Measurements from ENCODE around the gene SRBD1. TPM values are rescaled to one million over a fixed set of nuclear protein-coding genes. Genes with fewer than 3 reads are reported as not detected.
A peak's percentile ranks its signal among the peaks of the same experiment; 100 is the strongest.

The SRBD1 gene
- total RNA-seq, 1 experiment from 2014 or later = 22.8 TPM

GRCh38 chr2:45532181-45532580, 78.9 kb downstream of the SRBD1 start:
- no peak for ATAC-seq
- H3K9me3 Mint-ChIP-seq = no peaks in the 10 kb centered on the region
- TF ChIP-seq AFF4 (CRISPR knock-in tag; IDR thresholded peaks at IDR 0.05; ENCODE audit: borderline replicate concordance) (no peak), JUN (CRISPR knock-in tag; IDR thresholded peaks at IDR 0.05) (no peak), SMAD3 (CRISPR knock-in tag; IDR thresholded peaks at IDR 0.05; ENCODE audit: borderline replicate concordance) (no peak), MXD4 (CRISPR knock-in tag; IDR thresholded peaks at IDR 0.05; ENCODE audit: borderline replicate concordance) (no peak), ATF1 (CRISPR knock-in tag; IDR thresholded peaks at IDR 0.05) (no peak), MAX (CRISPR knock-in tag; IDR thresholded peaks at IDR 0.05) (no peak), MYBL2 (CRISPR knock-in tag; IDR thresholded peaks at IDR 0.05) (no peak), ZNF396 (CRISPR knock-in tag; IDR thresholded peaks at IDR 0.05; ENCODE audit: borderline replicate concordance) (no peak), ZNF317 (CRISPR knock-in tag; IDR thresholded peaks at IDR 0.05; ENCODE audit: borderline replicate concordance, low read depth) (no peak), FOXJ3 (CRISPR knock-in tag; IDR thresholded peaks at IDR 0.05; ENCODE audit: borderline replicate concordance) (no peak), TEAD4 (CRISPR knock-in tag; IDR thresholded peaks at IDR 0.05) (no peak), GABPB1 (CRISPR knock-in tag; IDR thresholded peaks at IDR 0.05) (no peak), NR1H2 (CRISPR knock-in tag; IDR thresholded peaks at IDR 0.05) (no peak), TP53 (CRISPR knock-in tag; IDR thresholded peaks at IDR 0.05) (no peak), JAZF1 (CRISPR knock-in tag; IDR thresholded peaks at IDR 0.05) (no peak)
- TF ChIP-seq, protein P1, sequence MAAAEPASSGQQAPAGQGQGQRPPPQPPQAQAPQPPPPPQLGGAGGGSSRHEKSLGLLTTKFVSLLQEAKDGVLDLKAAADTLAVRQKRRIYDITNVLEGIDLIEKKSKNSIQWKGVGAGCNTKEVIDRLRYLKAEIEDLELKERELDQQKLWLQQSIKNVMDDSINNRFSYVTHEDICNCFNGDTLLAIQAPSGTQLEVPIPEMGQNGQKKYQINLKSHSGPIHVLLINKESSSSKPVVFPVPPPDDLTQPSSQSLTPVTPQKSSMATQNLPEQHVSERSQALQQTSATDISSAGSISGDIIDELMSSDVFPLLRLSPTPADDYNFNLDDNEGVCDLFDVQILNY (CRISPR knock-in tag; IDR thresholded peaks at IDR 0.05) = no peak
- TF ChIP-seq, protein P2, sequence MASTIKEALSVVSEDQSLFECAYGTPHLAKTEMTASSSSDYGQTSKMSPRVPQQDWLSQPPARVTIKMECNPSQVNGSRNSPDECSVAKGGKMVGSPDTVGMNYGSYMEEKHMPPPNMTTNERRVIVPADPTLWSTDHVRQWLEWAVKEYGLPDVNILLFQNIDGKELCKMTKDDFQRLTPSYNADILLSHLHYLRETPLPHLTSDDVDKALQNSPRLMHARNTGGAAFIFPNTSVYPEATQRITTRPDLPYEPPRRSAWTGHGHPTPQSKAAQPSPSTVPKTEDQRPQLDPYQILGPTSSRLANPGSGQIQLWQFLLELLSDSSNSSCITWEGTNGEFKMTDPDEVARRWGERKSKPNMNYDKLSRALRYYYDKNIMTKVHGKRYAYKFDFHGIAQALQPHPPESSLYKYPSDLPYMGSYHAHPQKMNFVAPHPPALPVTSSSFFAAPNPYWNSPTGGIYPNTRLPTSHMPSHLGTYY (CRISPR knock-in tag; IDR thresholded peaks at IDR 0.05) = no peak
- TF ChIP-seq, protein P3, sequence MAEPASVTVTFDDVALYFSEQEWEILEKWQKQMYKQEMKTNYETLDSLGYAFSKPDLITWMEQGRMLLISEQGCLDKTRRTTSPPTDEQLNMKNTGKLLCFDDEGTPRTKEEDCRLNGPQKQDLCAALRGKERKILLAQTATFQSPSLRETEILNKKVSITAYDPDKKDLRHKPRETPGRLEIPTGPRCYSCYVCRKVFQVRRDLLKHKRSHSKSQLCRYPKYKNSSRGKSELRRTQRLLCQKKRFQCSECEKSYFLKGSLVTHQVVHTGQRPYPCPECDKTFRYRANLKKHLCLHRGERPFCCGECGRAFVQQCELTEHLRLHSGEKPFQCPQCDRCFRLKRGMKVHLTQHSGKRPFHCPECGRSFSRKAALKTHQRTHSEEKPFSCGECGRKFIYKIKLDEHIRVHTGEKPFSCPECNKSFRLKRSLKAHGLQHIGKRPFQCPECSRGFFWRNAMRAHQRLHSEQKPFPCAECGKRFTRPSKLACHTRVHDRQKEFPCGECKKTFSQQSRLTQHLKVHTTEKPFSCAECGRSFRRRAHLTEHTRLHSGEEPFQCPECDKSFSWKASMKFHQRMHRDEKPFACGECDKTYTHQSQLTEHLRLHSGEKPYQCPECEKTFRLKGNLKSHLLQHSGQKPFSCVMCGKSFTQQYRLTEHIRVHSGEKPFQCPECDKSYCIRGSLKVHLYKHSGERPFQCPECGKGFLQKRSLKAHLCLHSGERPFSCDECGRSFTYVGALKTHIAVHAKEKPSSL (CRISPR knock-in tag; conservative IDR thresholded peaks at IDR 0.05) = no peak
- TF ChIP-seq, protein P4, sequence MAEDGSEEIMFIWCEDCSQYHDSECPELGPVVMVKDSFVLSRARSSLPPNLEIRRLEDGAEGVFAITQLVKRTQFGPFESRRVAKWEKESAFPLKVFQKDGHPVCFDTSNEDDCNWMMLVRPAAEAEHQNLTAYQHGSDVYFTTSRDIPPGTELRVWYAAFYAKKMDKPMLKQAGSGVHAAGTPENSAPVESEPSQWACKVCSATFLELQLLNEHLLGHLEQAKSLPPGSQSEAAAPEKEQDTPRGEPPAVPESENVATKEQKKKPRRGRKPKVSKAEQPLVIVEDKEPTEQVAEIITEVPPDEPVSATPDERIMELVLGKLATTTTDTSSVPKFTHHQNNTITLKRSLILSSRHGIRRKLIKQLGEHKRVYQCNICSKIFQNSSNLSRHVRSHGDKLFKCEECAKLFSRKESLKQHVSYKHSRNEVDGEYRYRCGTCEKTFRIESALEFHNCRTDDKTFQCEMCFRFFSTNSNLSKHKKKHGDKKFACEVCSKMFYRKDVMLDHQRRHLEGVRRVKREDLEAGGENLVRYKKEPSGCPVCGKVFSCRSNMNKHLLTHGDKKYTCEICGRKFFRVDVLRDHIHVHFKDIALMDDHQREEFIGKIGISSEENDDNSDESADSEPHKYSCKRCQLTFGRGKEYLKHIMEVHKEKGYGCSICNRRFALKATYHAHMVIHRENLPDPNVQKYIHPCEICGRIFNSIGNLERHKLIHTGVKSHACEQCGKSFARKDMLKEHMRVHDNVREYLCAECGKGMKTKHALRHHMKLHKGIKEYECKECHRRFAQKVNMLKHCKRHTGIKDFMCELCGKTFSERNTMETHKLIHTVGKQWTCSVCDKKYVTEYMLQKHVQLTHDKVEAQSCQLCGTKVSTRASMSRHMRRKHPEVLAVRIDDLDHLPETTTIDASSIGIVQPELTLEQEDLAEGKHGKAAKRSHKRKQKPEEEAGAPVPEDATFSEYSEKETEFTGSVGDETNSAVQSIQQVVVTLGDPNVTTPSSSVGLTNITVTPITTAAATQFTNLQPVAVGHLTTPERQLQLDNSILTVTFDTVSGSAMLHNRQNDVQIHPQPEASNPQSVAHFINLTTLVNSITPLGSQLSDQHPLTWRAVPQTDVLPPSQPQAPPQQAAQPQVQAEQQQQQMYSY (CRISPR knock-in tag; IDR thresholded peaks at IDR 0.05) = no peak
- no peak for DNase-seq (ENCODE audit: low spot score)
- H3K4me3 Mint-ChIP-seq = no peak overlapping the region
- H3K4me1 Mint-ChIP-seq = no peaks in the 10 kb centered on the region
- no peaks in the 10 kb centered on the region for H3K27me3 Mint-ChIP-seq (ENCODE audit: low read depth)
- ChIA-PET CTCF (no interaction called here), POLR2A (no interaction called here)
- H3K36me3 Mint-ChIP-seq = no peaks in the 10 kb centered on the region
- peak overlapping the region; percentile 43; the same call in 1 of the 2 replicates for H3K27ac Mint-ChIP-seq

Data from WTC11 (cell line).